Activated B cell treated with CpG ODN at 0.5 μM for 24 hours (primary cell): ENCODE data around the gene LYRM9. TPM values are rescaled to one million over a fixed set of nuclear protein-coding genes. Genes with fewer than 3 reads are reported as not detected.
"Not testable (repeated sequence)": the region's sequence is repeated elsewhere in the genome, so short reads cannot be mapped to it uniquely, and the experiment has no call there.

ENCODE experiments used
- ATAC-seq: fragments of 200-7000 bp; cut with Tn5 transposase; one replicate; pipeline ENCODE4 v1.10.0; 2021; ENCODE audit warnings: low read depth, mild to moderate bottlenecking, moderate library complexity
- CTCF ChIA-PET: fragments of 350-600 bp; sonication (Branson Sonifier 250); formaldehyde crosslinking; loops from one replicate; lab custom pipeline; 2021; ENCODE audit warnings: antibody characterized with exemption; lab: Charles Lee
- POLR2A ChIA-PET: fragments of 350-600 bp; sonication (Branson Sonifier 250); formaldehyde crosslinking; loops from one replicate; lab custom pipeline; 2021; ENCODE audit warnings: antibody characterized with exemption; lab: Charles Lee
- DNase-seq: peaks from one replicate; pipeline ENCODE4 v3.0.0; 2022
- H3K27ac Mint-ChIP-seq: one replicate; pipeline ENCODE4 v1.8.0; 2020; ENCODE audit warnings: mixed read lengths
- H3K27me3 Mint-ChIP-seq: one replicate; pipeline ENCODE4 v1.8.0; 2021; ENCODE audit warnings: mixed read lengths
- H3K36me3 Mint-ChIP-seq: one replicate; pipeline ENCODE4 v1.8.0; 2021; ENCODE audit warnings: low read depth, mixed read lengths
- H3K4me1 Mint-ChIP-seq: one replicate; pipeline ENCODE4 v1.8.0; 2021; ENCODE audit warnings: mixed read lengths
- H3K4me3 Mint-ChIP-seq: one replicate; pipeline ENCODE4 v1.8.0; 2020; ENCODE audit warnings: mild to moderate bottlenecking, mixed read lengths
- H3K9me3 Mint-ChIP-seq: one replicate; pipeline ENCODE4 v1.8.0; 2020; ENCODE audit warnings: mixed read lengths
- CTCF ChIP-seq: fragments of 200-600 bp; IDR thresholded peaks from one replicate; pipeline ENCODE4 v1.8.0; 2022; ENCODE audit warnings: antibody characterized with exemption, mild to moderate bottlenecking
- intact Hi-C: fragments of 100-400 bp; cut with micrococcal nuclease; formaldehyde crosslinking; loops from one replicate; pipeline ENCODE4 v1.15.1; 2024
- total RNA-seq: library from RNA; stranded (reverse); gene quantifications from 2 replicates; pipeline ENCODE4 v1.2.3, GENCODE V29; 2022

LYRM9 gene
- total RNA-seq, 1 donor from 2014 or later = 7.2 TPM

DNA sequence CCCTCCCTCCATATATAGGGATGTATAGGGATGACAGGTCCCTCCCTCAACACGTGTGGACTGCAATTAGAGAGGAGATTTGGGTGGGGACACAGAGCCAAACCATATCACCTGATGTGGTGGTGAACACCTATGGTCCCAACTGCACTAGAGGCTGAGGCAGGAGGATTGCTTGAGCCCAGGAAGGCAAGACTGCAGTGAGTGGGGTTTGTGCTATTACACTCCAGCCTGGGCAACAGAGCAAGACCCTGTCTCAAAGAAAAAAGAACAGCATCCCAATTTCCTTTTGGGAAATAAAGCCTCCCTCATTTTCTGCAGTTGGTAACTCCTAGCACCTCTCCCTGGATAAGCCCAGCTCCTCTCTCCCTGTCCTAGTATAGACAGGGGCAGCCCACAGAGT is 23.8 kb upstream of the LYRM9 start:
- Mint-ChIP-seq H3K9me3 (no peaks in the 10 kb centered on the region), H3K36me3 (no peaks in the 10 kb centered on the region), H3K4me3 (no peak overlapping the region), H3K4me1 (no peaks in the 10 kb centered on the region), H3K27ac (no peak overlapping the region), H3K27me3 (peaks cover 19% of the 10 kb centered on the region)
- TF ChIP-seq CTCF = no peak
- no peak for DNase-seq
- intact Hi-C loops = no loop called here
- ChIA-PET CTCF (no interaction called here), POLR2A (no interaction called here)
- ATAC-seq = no peak

DNA sequence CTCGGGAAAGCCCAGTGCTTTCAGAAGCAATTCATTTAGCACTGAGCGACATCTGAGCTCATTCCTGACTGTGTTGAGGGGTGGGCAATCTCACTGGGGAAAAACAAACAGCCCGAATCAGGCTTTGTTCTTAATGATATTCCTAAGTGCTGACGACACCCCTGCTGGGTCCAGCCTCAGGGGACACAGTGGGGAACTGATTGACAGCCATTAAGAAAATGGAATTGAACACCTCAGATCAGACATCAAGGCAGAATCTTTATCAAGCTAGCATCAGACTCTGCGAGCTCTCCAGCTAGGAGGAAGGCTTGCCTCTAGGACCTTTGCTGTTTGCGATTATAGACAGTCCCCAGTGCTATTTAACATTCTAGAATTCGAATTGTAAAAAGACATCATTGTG is 22.5 kb upstream of the LYRM9 start:
- intact Hi-C loops = no loop called here
- POLR2A ChIA-PET = no interaction called here
- Mint-ChIP-seq H3K4me1 (no peaks in the 10 kb centered on the region), H3K27me3 (peaks cover 19% of the 10 kb centered on the region), H3K9me3 (no peaks in the 10 kb centered on the region), H3K4me3 (no peak overlapping the region), H3K36me3 (no peaks in the 10 kb centered on the region), H3K27ac (no peak overlapping the region)
- ATAC-seq (no peak), DNase-seq (no peak)
- CTCF ChIA-PET = no interaction called here
- TF ChIP-seq CTCF = no peak

- intact Hi-C loops = no loop called here
- CTCF ChIA-PET = no interaction called here
- H3K27me3 Mint-ChIP-seq = peaks cover 19% of the 10 kb centered on the region
- H3K4me1 Mint-ChIP-seq = no peaks in the 10 kb centered on the region
- POLR2A ChIA-PET = no interaction called here
- no peak for TF ChIP-seq CTCF
- H3K4me3 Mint-ChIP-seq = no peak overlapping the region
- no peaks in the 10 kb centered on the region for H3K36me3 Mint-ChIP-seq
- no peak for DNase-seq
- H3K9me3 Mint-ChIP-seq = no peaks in the 10 kb centered on the region
- ATAC-seq = no peak
- no peak overlapping the region for H3K27ac Mint-ChIP-seq
Measured at GRCh38 chr17:27914382-27914781, 21.2 kb upstream of the LYRM9 start.

DNA sequence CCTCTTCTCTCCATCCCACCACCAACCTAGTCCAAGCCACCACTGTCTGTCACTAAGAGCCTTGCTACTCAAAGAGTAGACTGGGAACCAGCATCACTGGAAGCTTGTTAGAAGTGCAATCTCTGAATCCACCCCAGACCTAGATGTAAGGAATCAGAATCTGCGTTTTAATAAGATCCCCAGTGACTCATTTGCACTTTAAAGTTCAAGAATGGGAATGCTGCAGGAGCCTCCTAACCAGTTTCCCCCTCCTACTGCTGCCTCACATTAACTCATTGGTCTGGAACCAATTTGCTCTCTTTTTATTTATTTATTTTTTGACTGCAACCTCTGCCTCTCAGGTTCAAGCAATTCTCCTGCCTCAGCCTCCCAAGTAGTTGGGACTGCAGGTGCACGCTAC is 19.8 kb upstream of the LYRM9 start:
- Mint-ChIP-seq H3K9me3 (no peaks in the 10 kb centered on the region), H3K27ac (no peak overlapping the region), H3K27me3 (peaks cover 20% of the 10 kb centered on the region), H3K4me1 (no peaks in the 10 kb centered on the region), H3K4me3 (no peak overlapping the region), H3K36me3 (no peaks in the 10 kb centered on the region)
- TF ChIP-seq CTCF = no peak
- intact Hi-C loops = no loop called here
- CTCF ChIA-PET = no interaction called here
- DNase-seq (no peak), ATAC-seq (no peak)
- POLR2A ChIA-PET = no interaction called here

DNA sequence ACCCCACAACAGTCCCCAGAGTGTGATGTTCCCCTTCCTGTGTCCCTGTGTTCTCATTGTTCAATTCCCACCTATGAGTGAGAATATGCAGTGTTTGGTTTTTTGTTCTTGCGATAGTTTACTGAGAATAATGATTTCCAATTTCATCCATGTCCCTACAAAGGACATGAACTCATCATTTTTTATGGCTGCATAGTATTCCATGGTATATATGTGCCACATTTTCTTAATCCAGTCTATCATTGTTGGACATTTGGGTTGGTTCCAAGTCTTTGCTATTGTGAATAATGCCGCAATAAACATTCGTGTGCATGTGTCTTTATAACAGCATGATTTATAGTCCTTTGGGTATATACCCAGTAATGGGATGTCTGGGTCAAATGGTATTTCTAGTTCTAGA is 19.1 kb upstream of the LYRM9 start:
- intact Hi-C loops, H3K27ac Mint-ChIP-seq, DNase-seq, H3K4me3 Mint-ChIP-seq, ATAC-seq, H3K36me3 Mint-ChIP-seq, H3K9me3 Mint-ChIP-seq, CTCF ChIA-PET, H3K4me1 Mint-ChIP-seq, POLR2A ChIA-PET: not testable (repeated sequence)
- peaks cover 19% of the 10 kb centered on the region for H3K27me3 Mint-ChIP-seq

GRCh38 chr17:27907976-27908558 is 14.9 kb upstream of the LYRM9 start:
- no peak for DNase-seq
- TF ChIP-seq CTCF = no peak
- Mint-ChIP-seq H3K9me3 (no peaks in the 10 kb centered on the region), H3K36me3 (no peaks in the 10 kb centered on the region), H3K27me3 (peaks cover 25% of the 10 kb centered on the region), H3K27ac (no peak overlapping the region), H3K4me1 (no peaks in the 10 kb centered on the region), H3K4me3 (no peak overlapping the region)
- POLR2A ChIA-PET = no interaction called here
- CTCF ChIA-PET = no interaction called here
- intact Hi-C loops = no loop called here
- ATAC-seq = no peak
